HG03159 (cell line): ENCODE measurements around the gene CATSPER4.

ENCODE experiments used
- ATAC-seq: cut with Tn5 transposase; IDR thresholded peaks from one replicate; pipeline ENCODE4 v1.9.1; 2021; ENCODE audit warnings: mild to moderate bottlenecking, moderate library complexity; ENCODE audit not compliant: unreplicated experiment

Gene CATSPER4

GRCh38 chr1:26164036-26164860, 26.2 kb upstream of the CATSPER4 start:
- ATAC-seq = no peak

GRCh38 chr1:26164861-26165842, 25.2 kb upstream of the CATSPER4 start:
- no peak for ATAC-seq

- no peak for ATAC-seq
Observed at GRCh38 chr1:26166719-26167281, 23.6 kb upstream of the CATSPER4 start.

DNA sequence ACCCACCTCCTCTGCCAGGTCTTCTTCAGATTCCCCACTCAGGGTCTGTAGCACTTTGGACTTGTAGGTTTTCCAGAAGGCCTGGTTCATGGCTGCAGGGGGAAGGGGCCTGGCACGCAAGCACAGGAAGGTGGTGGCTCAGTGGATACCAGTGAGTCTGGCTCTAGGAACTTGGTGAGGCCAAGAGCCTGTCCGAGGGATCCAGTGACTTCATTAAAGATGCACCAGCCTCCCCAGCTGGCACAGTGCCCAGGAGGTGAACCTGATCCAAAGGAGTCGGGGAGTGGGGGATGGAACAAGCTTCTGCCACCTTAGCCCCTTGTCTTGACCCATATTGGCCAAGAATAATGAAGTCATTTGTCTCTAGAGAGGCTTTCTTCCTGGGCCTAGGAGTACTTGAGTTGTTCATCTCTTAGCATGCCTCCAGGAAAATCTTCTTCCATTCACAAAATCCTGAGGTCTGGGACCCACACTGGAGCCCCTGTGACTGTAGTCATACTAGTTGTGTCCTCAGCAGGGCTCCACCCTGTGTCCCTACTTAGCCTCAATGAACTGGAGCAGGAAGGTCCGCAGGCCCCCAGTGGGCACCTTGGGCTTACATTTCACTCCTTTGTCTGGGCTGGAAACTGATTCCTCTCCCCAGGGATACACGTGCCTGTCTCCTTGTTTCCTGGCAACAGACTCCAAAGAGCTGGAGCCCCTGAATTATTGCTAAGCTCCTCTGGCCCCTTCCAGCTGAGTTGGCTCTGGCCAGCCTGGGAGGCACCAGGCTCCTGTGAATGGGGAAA, 21.8 kb upstream of the CATSPER4 start, which contains the start of gene C1orf232:
Gene C1orf232 (minus strand): TSS at position 554 of the 788 bp plus-strand sequence. CDS start 464 bp downstream, at position 90.
- ATAC-seq = no peak

- ATAC-seq = no peak
Observed at GRCh38 chr1:26169198-26169554, 21.2 kb upstream of the CATSPER4 start.

DNA sequence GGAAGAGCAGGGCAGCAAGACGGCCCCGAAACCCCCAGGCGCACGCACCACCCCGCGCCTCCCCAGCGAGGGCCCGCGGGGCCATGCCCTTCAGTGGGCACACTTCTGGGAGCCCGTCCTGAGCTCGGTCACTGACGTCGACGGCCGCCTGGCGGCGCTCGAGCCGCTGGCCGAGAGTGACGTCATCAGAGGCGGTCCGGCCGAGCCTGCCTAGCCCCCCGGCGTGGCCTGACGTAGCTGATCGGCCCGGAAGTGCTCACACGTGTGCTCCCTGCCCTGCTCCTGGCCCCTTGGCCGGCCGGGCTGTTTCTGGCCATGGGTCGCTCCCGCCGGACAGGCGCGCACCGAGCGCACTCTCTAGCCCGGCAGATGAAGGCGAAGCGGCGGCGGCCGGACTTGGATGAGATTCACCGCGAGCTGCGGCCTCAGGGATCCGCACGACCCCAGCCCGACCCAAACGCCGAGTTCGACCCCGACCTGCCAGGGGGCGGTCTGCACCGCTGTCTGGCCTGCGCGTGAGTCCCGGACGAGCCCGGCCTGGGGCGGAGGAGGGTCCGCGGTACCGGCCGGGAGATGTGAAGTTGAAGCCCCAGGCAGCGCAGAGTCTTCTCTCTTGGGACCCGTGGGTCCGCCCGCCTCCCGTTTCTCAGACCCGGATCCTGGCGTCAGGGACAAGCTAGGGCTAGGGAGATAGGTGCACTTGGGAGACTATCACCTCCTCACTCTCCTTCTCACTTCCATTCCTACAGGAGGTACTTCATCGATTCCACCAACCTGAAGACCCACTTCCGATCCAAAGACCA, 20.5 kb upstream of the CATSPER4 start, which contains the start of gene ZNF593:
Gene ZNF593 (plus strand): TSS at position 240 of the 803 bp plus-strand sequence. CDS start 76 bp downstream, at position 316.
- peak; percentile 92 for ATAC-seq

DNA sequence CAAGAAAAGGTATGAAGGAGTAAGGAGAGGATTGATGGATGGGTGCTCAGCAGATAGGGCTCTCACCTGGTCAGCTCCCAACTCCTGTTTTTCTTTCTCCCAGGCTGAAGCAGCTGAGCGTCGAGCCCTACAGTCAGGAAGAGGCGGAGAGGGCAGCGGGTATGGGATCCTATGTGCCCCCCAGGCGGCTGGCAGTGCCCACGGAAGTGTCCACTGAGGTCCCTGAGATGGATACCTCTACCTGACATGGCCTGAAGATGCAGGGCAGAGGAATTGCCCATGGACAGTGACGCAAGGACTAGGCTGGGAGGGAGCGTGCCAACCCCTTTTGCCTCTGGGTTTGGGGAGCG, 20.0 kb upstream of the CATSPER4 start:
- ATAC-seq = no peak

DNA sequence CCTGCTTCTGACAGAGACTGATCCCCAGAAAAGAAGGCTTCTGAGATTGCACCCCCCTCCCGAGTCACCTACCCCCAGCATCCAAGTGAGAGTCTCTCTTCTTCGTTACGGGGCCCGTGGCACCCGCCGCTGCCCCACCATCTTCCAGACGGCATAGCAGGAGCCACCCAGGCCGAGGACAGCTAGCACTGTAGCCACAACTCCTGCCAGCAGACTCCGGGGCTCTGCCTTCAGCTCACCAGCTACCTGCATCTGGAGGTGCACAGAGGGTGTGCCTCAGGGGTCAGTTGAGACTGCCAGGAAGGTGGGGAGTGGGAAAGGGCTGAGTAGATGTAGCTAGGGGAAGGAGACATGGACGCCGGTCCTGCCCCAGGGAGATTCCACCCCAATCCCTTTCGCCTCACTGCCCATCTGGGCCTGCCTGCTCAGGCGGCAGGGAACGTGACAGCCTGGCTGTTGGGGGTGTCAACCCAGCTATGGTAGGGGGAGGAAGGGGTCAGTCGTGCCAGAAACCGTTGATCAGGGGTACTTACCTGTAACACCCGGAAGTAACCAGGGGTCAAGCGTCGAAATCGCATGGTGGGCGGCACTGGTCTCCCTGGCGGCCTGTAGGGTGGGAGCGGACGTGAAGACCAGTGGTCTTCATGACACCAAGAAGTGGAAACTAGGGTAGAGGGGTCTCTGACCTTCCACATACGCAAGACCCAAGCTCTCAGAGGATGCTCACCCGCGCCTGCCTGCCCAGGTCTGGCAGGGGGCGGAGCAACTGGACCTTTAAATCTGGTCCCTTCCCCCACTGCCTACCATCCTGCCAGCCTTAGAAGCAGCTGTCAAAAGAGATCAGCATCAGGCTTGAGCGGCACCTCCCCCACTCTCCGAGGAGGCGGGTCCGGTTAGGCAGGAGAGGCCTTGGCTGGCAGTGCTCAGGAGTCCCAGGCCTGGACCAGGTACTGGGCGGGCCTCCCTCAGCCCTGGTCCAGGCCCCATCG, 19.0 kb upstream of the CATSPER4 start, which contains the start of gene ZNF593OS:
Gene ZNF593OS (minus strand): TSS at position 749 of the 989 bp plus-strand sequence. CDS start 171 bp downstream, at position 578.
- ATAC-seq = no peak

- no peak for ATAC-seq
Observed at GRCh38 chr1:26175346-26175745, 15.1 kb upstream of the CATSPER4 start.

DNA sequence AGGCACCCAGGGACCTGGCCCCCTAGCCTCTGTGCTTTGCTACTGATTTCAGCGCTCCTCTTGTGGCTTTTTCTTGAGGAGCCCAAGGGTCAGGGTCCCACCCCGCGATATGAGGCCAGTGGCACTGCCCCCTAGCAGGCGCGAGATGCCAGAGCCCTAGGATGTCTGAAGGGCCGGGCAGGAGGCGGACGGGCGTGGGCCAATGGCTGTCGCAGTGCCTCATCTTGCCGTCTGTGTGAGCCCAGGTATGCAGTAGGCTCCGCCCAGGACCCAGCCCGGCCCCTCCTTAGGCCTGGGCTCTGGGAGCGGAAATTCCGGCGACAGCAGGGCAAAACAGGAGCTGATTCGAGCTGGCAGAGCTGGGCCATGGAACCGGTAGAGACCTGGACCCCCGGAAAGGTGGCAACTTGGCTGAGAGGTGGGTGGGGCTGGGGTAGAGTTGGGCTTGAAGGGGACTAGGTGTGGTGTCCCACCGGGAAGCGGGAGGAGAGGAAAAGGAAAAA, 13.2 kb upstream of the CATSPER4 start, which contains the start of gene CNKSR1:
Gene CNKSR1 (plus strand): TSS at position 310 of the 503 bp plus-strand sequence. CDS start 57 bp downstream, at position 367.
- ATAC-seq = no peak

- no peak for ATAC-seq
Observed at GRCh38 chr1:26180010-26180506, 10.3 kb upstream of the CATSPER4 start.

DNA sequence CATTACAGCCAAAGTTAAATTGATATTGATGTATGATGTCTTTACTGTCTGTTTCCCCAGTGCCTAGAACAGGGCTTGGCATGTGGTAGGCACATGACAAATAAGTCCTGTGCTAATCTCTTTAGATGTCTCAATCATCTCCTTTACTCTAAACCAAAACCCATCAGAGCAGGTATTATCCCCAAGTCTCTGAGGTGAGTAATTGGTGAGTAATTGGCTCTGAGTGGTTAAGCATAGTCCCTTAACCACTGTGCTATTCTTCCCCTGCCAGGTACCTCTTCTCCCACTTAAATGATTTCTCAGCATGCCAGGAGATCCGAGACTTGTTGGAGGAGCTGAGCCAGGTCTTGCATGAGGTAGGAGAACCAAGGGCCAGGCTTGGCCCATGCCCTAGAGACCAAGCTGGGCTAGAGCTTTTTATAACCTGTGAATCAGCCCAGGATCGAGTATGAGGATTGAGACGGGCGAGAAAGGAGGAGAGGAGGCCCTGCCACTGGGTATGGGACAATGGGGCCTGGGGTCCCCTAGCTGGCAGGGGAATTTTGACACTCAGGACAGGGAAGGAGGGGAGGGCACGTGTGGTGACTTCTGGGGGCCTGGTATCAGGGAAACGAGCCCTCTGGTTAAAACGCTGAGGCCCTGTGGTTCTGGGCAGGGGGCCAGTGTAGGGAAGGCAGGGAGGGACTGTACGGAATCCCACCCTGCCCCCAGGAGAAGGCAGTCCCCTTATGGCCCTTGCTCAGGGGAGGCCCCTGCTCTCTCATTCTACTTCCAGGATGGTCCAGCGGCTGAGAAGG, 8.6 kb upstream of the CATSPER4 start:
- ATAC-seq = no peak

DNA sequence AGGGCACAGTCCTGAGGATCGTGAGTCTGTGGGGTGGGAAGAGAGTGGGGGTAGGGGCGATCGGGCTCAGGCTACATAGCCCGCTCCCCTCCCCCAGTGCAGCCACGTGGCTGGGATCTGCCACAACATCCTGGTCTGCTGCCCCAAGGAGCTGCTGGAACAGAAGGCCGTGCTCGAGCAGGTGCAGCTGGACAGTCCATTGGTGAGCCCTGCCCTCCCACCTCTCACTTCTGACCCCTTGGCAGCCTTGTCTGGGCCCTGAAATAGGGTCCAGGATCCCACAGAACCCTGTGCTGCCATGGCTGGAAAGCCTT, 8.1 kb upstream of the CATSPER4 start:
- ATAC-seq = no peak

DNA sequence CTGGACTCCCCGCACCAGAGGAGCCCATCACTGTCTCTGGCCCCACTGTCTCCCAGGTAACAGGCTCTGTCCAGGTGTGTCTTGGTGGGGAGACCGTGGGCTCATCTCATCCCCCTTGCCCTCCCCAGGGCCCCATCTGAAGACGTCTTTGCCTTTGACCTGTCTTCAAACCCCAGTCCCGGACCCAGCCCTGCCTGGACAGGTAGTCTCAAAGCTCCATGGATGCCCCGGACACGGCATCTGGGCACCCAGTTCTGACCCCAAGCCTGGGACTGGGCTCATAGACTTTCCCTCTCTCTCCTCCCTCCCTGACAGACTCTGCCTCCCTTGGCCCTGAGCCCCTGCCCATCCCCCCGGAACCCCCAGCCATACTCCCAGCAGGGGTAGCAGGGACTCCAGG, 6.3 kb upstream of the CATSPER4 start:
- no peak for ATAC-seq

- ATAC-seq = no peak
Observed at GRCh38 chr1:26184883-26185282, 5.5 kb upstream of the CATSPER4 start.

DNA sequence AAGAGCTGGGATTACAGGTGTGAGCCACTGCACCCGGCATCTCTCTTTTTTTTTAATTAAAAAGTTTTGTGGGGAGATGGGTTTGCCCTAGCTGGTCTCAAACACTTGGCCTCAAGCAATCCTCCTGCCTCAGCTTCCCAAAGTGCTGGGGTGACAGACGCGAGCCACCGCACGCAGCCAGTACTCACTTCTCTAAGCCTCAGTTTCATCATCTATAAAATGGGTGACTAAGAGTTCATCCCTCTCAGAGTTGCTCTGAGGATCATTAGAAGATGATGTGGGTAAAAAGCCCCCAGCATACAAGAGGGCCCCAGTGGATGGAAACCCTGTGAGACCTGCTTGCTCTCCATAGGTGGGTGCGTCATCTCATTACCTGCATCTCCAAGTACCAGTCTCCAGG, 2.5 kb upstream of the CATSPER4 start:
- no peak for ATAC-seq

GRCh38 chr1:26188477-26188876, 1.9 kb upstream of the CATSPER4 start:
- ATAC-seq = no peak
